HG03045 (cell line): ENCODE results near the gene PAPPA.

Source experiments
- ATAC-seq: cut with Tn5 transposase; IDR thresholded peaks from one replicate; pipeline ENCODE4 v1.9.1; 2021; ENCODE audit warnings: mild to moderate bottlenecking, moderate library complexity; ENCODE audit not compliant: unreplicated experiment

The PAPPA gene

DNA sequence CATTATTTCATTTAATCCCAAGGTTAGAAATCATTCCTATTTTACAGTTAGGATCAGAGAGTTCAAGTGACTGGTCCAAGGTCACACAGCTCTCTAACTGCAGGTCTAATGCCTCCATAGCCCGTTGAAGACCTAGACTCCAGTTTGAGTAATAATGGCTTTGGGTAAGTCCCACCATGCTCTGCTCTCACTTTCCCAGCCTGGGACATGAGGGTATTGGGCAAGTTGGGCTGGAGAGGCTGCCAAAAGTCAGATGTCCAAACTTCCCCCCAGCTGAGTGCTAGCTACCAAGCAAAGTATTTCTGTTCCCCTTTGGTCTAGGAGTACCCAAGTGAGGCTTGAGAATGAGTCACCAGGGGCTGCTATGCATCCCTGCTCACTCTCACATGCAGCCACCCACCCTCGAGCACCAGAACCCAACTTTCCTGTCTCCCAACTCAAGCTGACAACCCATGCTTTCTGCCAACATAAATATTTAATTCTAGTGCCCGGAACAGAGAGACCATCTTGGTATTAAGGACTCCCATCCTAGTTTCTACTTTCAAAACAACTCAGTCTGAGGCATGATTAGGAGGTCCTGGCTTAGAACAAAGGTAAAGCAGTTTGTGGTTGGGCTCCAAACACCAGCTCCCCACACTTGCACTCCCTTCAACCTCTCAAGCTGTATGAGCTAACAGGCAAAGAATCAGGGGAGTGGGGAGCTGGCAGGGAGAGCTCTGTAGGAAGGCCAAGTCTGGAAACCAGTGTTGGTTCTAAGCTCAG is 297.0 kb downstream of the PAPPA start:
- peak; percentile 85 for ATAC-seq

DNA sequence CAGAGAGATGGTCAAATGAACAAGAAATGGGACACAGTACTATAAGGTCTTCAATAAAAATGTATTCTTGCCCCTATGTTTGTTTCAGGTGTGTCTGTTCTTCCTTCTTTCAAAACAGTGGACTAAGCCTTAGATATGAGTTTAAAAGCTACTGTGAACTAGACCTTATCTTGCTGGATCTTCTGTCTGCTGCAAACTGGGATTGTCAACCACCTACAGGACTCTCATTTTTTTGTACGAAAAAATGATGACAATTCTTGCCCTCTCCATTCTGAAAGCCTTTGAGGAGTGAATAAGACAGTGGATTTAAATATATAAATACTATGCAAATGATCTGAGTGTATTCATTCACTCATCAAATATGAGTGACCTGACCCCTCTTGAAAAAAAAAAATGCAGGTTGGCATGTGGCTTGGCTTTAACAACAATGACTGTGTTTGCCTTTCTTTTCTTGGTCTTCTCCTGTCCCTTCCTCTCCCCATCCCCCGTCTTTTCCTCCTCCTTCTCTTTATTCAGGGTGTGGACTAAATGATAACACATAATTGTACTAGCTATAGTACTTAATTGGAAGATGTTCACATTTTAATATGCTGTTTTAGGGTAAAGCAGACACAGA is 298.0 kb downstream of the PAPPA start:
- no peak for ATAC-seq
